OCI-LY7 (cell line): ENCODE measurements around the gene DRGX.

Experiments
- EZH2phosphoT487 ChIP-seq: fragments of 200-600 bp; sonication (generic); IDR thresholded peaks from 2 replicates; pipeline ENCODE4 v1.6.1; 2018; ENCODE audit warnings: low read depth, borderline replicate concordance, mild to moderate bottlenecking, mixed run types, antibody characterized with exemption, low read length, moderate library complexity, mixed read lengths
- TF ChIP-seq, protein P1 (sequence below): fragments of 200-600 bp; sonication (generic); conservative IDR thresholded peaks from 2 replicates; pipeline ENCODE4 v1.5.1; 2014; ENCODE audit warnings: mild to moderate bottlenecking, antibody characterized with exemption, low read length, moderate library complexity, mixed read lengths

DNA sequence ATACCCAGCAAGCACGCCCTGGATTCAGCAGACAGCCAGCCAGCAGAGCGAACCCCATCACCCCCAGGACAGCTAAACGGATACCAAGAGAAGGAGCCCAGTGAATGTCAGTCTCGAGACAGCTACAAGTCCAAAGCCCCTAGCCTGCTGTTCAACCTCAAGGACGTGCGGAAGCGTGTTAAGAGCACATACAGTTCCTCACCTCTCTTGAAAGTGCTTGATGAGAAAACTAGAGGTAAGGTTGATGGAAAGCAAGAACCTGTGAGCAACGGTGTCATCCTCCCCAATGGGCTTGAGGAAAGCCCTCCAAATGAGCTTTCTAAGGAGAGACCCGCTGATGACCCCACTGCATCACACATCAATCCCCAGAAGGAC, 72.0 kb downstream of the DRGX start:
- TF ChIP-seq, protein P1, sequence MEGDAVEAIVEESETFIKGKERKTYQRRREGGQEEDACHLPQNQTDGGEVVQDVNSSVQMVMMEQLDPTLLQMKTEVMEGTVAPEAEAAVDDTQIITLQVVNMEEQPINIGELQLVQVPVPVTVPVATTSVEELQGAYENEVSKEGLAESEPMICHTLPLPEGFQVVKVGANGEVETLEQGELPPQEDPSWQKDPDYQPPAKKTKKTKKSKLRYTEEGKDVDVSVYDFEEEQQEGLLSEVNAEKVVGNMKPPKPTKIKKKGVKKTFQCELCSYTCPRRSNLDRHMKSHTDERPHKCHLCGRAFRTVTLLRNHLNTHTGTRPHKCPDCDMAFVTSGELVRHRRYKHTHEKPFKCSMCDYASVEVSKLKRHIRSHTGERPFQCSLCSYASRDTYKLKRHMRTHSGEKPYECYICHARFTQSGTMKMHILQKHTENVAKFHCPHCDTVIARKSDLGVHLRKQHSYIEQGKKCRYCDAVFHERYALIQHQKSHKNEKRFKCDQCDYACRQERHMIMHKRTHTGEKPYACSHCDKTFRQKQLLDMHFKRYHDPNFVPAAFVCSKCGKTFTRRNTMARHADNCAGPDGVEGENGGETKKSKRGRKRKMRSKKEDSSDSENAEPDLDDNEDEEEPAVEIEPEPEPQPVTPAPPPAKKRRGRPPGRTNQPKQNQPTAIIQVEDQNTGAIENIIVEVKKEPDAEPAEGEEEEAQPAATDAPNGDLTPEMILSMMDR: no peak
- TF ChIP-seq EZH2phosphoT487: no peak
